ENCODE data around the gene LNPK. TPM values are rescaled to one million over a fixed set of nuclear protein-coding genes. Genes with fewer than 3 reads are reported as not detected.

The LNPK gene
- total RNA-seq, 1 experiment from 2014 or later: 10.3 TPM

GRCh38 chr2:176009445-176009844 is 7.4 kb upstream of the LNPK start (continued):
- TF ChIP-seq E2F1 (CRISPR knock-in tag; IDR thresholded peaks at IDR 0.05) (no peak), NFE2L1 (CRISPR knock-in tag; IDR thresholded peaks at IDR 0.05) (no peak), ETV6 (CRISPR knock-in tag; IDR thresholded peaks at IDR 0.05) (no peak), E2F4 (CRISPR knock-in tag; IDR thresholded peaks at IDR 0.05; ENCODE audit: borderline replicate concordance, low read depth) (no peak), ZNF232 (CRISPR knock-in tag; IDR thresholded peaks at IDR 0.05) (no peak)
- TF ChIP-seq, protein P1, sequence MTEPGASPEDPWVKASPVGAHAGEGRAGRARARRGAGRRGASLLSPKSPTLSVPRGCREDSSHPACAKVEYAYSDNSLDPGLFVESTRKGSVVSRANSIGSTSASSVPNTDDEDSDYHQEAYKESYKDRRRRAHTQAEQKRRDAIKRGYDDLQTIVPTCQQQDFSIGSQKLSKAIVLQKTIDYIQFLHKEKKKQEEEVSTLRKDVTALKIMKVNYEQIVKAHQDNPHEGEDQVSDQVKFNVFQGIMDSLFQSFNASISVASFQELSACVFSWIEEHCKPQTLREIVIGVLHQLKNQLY (CRISPR knock-in tag; IDR thresholded peaks at IDR 0.05): no peak

DNA sequence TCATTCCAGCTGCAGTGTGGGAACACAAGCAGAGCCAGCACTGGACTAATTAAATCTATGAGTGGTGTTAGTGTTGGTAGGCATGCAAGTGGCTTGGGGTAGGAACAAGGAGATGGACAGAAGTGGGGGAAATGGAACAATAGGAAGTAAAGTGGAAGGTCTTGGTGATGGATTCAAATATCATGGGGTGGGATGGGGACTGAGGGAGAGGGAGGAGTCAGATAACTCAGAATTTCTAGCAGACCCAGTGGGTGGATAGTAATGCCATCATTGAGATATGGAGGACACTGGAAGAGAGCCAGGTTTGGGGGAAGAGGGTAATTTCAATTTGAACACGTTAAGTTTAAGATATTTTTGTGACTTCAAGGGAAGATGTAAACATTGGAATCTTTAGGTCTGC is 2.9 kb upstream of the LNPK start:
- CTCF ChIA-PET: no interaction called here
- POLR2A ChIA-PET: no interaction called here
- TF ChIP-seq, protein P2, sequence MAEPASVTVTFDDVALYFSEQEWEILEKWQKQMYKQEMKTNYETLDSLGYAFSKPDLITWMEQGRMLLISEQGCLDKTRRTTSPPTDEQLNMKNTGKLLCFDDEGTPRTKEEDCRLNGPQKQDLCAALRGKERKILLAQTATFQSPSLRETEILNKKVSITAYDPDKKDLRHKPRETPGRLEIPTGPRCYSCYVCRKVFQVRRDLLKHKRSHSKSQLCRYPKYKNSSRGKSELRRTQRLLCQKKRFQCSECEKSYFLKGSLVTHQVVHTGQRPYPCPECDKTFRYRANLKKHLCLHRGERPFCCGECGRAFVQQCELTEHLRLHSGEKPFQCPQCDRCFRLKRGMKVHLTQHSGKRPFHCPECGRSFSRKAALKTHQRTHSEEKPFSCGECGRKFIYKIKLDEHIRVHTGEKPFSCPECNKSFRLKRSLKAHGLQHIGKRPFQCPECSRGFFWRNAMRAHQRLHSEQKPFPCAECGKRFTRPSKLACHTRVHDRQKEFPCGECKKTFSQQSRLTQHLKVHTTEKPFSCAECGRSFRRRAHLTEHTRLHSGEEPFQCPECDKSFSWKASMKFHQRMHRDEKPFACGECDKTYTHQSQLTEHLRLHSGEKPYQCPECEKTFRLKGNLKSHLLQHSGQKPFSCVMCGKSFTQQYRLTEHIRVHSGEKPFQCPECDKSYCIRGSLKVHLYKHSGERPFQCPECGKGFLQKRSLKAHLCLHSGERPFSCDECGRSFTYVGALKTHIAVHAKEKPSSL (CRISPR knock-in tag; conservative IDR thresholded peaks at IDR 0.05): no peak
- TF ChIP-seq KAT7 (CRISPR knock-in tag; IDR thresholded peaks at IDR 0.05; ENCODE audit: borderline replicate concordance) (no peak), NFYB (CRISPR knock-in tag; conservative IDR thresholded peaks at IDR 0.05; ENCODE audit: low read depth) (no peak), SMAD3 (CRISPR knock-in tag; IDR thresholded peaks at IDR 0.05; ENCODE audit: borderline replicate concordance) (no peak), STAT6 (CRISPR knock-in tag; conservative IDR thresholded peaks at IDR 0.05; ENCODE audit: low read depth) (no peak), NR1H2 (CRISPR knock-in tag; IDR thresholded peaks at IDR 0.05) (no peak), ETV6 (CRISPR knock-in tag; IDR thresholded peaks at IDR 0.05) (no peak), MXD4 (CRISPR knock-in tag; IDR thresholded peaks at IDR 0.05; ENCODE audit: borderline replicate concordance) (no peak), JUN (CRISPR knock-in tag; IDR thresholded peaks at IDR 0.05) (no peak), USF2 (CRISPR knock-in tag; IDR thresholded peaks at IDR 0.05) (no peak)
- TF ChIP-seq, protein P1 (CRISPR knock-in tag; IDR thresholded peaks at IDR 0.05): no peak
- TF ChIP-seq, protein P3, sequence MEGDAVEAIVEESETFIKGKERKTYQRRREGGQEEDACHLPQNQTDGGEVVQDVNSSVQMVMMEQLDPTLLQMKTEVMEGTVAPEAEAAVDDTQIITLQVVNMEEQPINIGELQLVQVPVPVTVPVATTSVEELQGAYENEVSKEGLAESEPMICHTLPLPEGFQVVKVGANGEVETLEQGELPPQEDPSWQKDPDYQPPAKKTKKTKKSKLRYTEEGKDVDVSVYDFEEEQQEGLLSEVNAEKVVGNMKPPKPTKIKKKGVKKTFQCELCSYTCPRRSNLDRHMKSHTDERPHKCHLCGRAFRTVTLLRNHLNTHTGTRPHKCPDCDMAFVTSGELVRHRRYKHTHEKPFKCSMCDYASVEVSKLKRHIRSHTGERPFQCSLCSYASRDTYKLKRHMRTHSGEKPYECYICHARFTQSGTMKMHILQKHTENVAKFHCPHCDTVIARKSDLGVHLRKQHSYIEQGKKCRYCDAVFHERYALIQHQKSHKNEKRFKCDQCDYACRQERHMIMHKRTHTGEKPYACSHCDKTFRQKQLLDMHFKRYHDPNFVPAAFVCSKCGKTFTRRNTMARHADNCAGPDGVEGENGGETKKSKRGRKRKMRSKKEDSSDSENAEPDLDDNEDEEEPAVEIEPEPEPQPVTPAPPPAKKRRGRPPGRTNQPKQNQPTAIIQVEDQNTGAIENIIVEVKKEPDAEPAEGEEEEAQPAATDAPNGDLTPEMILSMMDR (IDR thresholded peaks at IDR 0.05): no peak
- TF ChIP-seq, protein P4, sequence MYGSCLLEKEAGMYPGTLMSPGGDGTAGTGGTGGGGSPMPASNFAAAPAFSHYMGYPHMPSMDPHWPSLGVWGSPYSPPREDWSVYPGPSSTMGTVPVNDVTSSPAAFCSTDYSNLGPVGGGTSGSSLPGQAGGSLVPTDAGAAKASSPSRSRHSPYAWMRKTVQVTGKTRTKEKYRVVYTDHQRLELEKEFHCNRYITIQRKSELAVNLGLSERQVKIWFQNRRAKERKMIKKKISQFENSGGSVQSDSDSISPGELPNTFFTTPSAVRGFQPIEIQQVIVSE (CRISPR knock-in tag; IDR thresholded peaks at IDR 0.05; ENCODE audit: borderline replicate concordance): no peak
- Mint-ChIP-seq H3K36me3 (no peaks in the 10 kb centered on the region), H3K27me3 (ENCODE audit: low read depth) (peaks cover 21% of the 10 kb centered on the region), H3K4me1 (peaks cover 14% of the 10 kb centered on the region), H3K4me3 (no peak overlapping the region), H3K27ac (no peak overlapping the region), H3K9me3 (no peaks in the 10 kb centered on the region)
- ATAC-seq (no peak), DNase-seq (ENCODE audit: low spot score) (no peak)

Data from WTC11 (cell line).